NCI-H460 (cell line): ENCODE measurements around the gene CELA2A. TPM values are rescaled to one million over a fixed set of nuclear protein-coding genes. Genes with fewer than 3 reads are reported as not detected.
"Not testable (repeated sequence)": the region's sequence is repeated elsewhere in the genome, so short reads cannot be mapped to it uniquely, and the experiment has no call there.

Experiments used
- DNase-seq: peaks from one replicate; pipeline ENCODE4 v3.0.0-alpha.2; 2016; ENCODE audit warnings: low read depth; ENCODE audit errors: extremely low read depth
- total RNA-seq: library from RNA; depleted of rRNA; stranded (reverse); fragments of >200 nt; shearing (Covaris generic); gene quantifications from 2 replicates; pipeline ENCODE4 v1.2.3, GENCODE V29; 2014

The CELA2A gene
- total RNA-seq, 1 experiment from 2014 or later: not detected

GRCh38 chr1:15489052-15489736 lies 32.7 kb downstream of the CELA2A start:
- DNase-seq: no peak

- not testable (repeated sequence) for DNase-seq
Measured at GRCh38 chr1:15491010-15491409, 34.5 kb downstream of the CELA2A start.

- DNase-seq: no peak
Measured at GRCh38 chr1:15492596-15492995, 36.1 kb downstream of the CELA2A start.

- DNase-seq: no peak
Measured at GRCh38 chr1:15493869-15494390, 37.4 kb downstream of the CELA2A start.

- DNase-seq: no peak
Measured at GRCh38 chr1:15500184-15501178, 43.9 kb downstream of the CELA2A start.

- DNase-seq: peak; percentile 35
Measured at GRCh38 chr1:15501208-15502032, 44.9 kb downstream of the CELA2A start.

- DNase-seq: no peak
Measured at GRCh38 chr1:15504436-15504835, 47.9 kb downstream of the CELA2A start.

- no peak for DNase-seq
Measured at GRCh38 chr1:15506831-15507230, 50.3 kb downstream of the CELA2A start.

- no peak for DNase-seq
Measured at GRCh38 chr1:15507278-15507677, 50.7 kb downstream of the CELA2A start.

- DNase-seq: no peak
Measured at GRCh38 chr1:15508700-15509487, 52.4 kb downstream of the CELA2A start.

GRCh38 chr1:15509586-15509985 lies 53.1 kb downstream of the CELA2A start:
- no peak for DNase-seq

GRCh38 chr1:15510611-15511405 lies 54.3 kb downstream of the CELA2A start:
- no peak for DNase-seq

- no peak for DNase-seq
Measured at GRCh38 chr1:15513192-15513591, 56.7 kb downstream of the CELA2A start.

- DNase-seq: no peak
Measured at GRCh38 chr1:15513919-15514318, 57.4 kb downstream of the CELA2A start.

GRCh38 chr1:15514557-15514956 lies 58.0 kb downstream of the CELA2A start:
- DNase-seq: not testable (repeated sequence)

- DNase-seq: no peak
Measured at GRCh38 chr1:15515022-15515663, 58.6 kb downstream of the CELA2A start.

- DNase-seq: no peak
Measured at GRCh38 chr1:15519625-15520024, 63.1 kb downstream of the CELA2A start.

GRCh38 chr1:15521206-15521906 lies 64.8 kb downstream of the CELA2A start:
- DNase-seq: not testable (repeated sequence)
